Epithelial cell of esophagus (primary cell): ENCODE results near the gene IQGAP2.

ENCODE experiments used
- DNase-seq: peaks from one replicate; pipeline ENCODE4 v3.0.0; 2010; ENCODE audit warnings: low read depth
- H3K4me3 ChIP-seq: 2 replicates; pipeline ENCODE4 v1.5.1; 2011; ENCODE audit warnings: mild to moderate bottlenecking, low read length, control low read depth
- TF ChIP-seq, protein P1 (sequence below): IDR thresholded peaks from 2 replicates; pipeline ENCODE4 v1.5.1; 2011; ENCODE audit warnings: low read depth, mild to moderate bottlenecking, low read length, control low read depth, inconsistent platforms; ENCODE audit not compliant: insufficient read depth; ENCODE audit errors: missing control alignments

IQGAP2 gene

DNA sequence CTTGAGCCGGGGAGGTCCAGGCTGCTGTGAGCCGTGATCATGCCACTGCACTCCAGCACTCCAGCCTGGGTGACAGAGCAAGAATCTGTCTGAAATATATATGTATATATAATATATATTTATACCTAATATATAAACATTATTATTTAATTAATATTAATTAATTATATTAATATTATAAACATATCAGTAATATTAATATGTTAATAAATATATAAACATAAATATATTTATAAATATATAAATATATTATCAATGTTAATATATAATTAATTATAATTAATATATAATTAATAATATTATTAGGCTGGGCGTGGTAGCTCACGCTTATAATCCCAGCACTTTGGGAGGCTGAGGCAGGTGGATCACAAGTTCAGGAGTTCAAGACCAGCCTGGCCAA is 354.0 kb downstream of the IQGAP2 start:
- DNase-seq = no peak
- no peak overlapping the region for H3K4me3 ChIP-seq
- TF ChIP-seq, protein P1, sequence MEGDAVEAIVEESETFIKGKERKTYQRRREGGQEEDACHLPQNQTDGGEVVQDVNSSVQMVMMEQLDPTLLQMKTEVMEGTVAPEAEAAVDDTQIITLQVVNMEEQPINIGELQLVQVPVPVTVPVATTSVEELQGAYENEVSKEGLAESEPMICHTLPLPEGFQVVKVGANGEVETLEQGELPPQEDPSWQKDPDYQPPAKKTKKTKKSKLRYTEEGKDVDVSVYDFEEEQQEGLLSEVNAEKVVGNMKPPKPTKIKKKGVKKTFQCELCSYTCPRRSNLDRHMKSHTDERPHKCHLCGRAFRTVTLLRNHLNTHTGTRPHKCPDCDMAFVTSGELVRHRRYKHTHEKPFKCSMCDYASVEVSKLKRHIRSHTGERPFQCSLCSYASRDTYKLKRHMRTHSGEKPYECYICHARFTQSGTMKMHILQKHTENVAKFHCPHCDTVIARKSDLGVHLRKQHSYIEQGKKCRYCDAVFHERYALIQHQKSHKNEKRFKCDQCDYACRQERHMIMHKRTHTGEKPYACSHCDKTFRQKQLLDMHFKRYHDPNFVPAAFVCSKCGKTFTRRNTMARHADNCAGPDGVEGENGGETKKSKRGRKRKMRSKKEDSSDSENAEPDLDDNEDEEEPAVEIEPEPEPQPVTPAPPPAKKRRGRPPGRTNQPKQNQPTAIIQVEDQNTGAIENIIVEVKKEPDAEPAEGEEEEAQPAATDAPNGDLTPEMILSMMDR = no peak
